ENCODE data around the gene HMG20A.

The HMG20A gene

DNA sequence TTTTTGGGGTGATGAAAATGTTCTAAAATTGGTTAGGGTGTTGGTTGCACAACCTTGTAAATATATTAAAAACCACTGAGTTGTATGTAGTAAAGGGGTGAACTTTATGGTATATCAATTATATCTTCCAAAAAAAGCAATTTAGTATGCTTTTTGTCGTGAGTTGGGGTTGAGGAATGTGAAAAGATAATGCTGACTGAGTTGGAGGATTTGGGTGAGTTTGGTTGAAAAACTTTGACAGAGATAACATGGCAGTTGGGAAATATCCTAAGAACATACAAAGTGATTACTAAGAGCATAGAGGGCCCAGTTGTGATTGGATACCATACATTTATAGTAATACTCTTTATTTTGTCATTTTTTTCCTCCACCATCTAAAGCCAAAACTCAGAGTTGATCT is 33.6 kb downstream of the HMG20A start:
- DNase-seq (ENCODE audit: low read depth): no peak
- H3K4me3 ChIP-seq (ENCODE audit: low read depth, low read length): no peak overlapping the region
- TF ChIP-seq, protein P1, sequence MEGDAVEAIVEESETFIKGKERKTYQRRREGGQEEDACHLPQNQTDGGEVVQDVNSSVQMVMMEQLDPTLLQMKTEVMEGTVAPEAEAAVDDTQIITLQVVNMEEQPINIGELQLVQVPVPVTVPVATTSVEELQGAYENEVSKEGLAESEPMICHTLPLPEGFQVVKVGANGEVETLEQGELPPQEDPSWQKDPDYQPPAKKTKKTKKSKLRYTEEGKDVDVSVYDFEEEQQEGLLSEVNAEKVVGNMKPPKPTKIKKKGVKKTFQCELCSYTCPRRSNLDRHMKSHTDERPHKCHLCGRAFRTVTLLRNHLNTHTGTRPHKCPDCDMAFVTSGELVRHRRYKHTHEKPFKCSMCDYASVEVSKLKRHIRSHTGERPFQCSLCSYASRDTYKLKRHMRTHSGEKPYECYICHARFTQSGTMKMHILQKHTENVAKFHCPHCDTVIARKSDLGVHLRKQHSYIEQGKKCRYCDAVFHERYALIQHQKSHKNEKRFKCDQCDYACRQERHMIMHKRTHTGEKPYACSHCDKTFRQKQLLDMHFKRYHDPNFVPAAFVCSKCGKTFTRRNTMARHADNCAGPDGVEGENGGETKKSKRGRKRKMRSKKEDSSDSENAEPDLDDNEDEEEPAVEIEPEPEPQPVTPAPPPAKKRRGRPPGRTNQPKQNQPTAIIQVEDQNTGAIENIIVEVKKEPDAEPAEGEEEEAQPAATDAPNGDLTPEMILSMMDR (IDR thresholded peaks at IDR 0.05; ENCODE audit: insufficient read depth, low read depth, low read length, missing control alignments): no peak

DNA sequence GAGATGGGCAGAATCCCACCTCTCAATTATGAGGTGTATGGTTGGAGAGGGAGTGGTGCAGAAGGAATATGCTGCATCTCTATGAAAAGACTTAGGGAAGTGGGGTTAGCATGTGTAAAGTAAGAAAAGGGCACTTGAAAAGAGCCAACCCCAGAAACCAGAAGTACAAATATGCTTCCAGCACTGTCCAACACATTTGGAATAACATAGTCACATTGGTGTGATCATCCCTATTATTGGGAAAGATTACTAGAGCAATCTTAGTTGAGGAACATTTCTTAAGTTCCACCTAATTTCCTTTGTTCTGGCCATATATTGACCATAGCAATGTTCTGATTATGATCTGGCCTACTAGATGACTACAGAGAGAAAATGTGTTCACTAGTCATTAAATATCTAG is 34.3 kb downstream of the HMG20A start:
- TF ChIP-seq, protein P1 (IDR thresholded peaks at IDR 0.05; ENCODE audit: insufficient read depth, low read depth, low read length, missing control alignments): no peak
- no peak for DNase-seq (ENCODE audit: low read depth)
- no peak overlapping the region for H3K4me3 ChIP-seq (ENCODE audit: low read depth, low read length)

DNA sequence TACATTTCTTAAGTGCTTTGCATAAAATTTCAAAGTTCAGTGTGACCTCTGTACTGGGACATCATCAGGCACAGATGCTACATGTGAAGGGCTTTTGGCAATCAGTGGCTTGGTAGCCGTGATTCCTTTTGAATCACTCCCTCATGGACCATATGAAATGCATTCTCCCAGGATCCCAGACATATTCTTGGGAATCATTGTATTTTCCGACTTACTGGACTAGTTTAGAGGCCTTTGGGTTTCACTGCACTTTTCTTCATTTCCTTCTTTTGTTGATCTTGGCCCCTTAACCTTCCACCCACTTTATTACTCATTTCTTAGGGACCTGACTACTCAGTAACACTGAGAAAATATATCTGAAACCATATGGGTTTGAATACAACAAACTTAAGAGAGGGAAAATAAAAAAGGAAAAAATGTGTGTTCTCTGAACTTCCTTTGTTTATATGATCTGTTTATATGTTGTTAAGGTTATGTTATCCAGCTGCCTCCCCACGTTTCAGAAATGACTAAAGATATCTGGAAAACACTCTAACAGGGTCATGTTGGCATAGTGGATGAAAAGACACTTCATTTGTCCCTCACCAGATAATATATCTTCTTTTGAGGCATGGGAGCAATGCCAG is 35.1 kb downstream of the HMG20A start:
- TF ChIP-seq, protein P1 (IDR thresholded peaks at IDR 0.05; ENCODE audit: insufficient read depth, low read depth, low read length, missing control alignments): no peak
- peak; percentile 3 for DNase-seq (ENCODE audit: low read depth)
- H3K4me3 ChIP-seq (ENCODE audit: low read depth, low read length): no peak overlapping the region

DNA sequence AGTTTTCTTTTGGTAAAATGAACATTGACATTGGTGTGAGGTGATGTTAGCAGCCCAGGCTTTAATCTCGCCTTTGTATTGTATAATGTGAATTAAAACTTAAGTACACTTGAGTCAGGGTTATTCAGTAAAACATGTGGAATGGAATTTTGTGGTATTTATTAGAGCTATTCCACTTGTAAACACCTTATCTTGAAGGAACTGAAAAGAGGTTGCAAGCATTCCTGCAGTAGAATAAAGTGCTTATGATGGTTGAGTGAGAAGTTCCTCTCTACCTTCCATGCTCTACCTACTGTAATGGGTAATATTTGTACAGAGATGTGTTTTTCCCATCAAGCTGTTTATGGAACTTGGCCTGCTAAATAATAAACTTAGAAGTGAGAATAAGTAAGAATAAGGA is 36.1 kb downstream of the HMG20A start:
- no peak overlapping the region for H3K4me3 ChIP-seq (ENCODE audit: low read depth, low read length)
- DNase-seq (ENCODE audit: low read depth): no peak
- TF ChIP-seq, protein P1 (IDR thresholded peaks at IDR 0.05; ENCODE audit: insufficient read depth, low read depth, low read length, missing control alignments): no peak

DNA sequence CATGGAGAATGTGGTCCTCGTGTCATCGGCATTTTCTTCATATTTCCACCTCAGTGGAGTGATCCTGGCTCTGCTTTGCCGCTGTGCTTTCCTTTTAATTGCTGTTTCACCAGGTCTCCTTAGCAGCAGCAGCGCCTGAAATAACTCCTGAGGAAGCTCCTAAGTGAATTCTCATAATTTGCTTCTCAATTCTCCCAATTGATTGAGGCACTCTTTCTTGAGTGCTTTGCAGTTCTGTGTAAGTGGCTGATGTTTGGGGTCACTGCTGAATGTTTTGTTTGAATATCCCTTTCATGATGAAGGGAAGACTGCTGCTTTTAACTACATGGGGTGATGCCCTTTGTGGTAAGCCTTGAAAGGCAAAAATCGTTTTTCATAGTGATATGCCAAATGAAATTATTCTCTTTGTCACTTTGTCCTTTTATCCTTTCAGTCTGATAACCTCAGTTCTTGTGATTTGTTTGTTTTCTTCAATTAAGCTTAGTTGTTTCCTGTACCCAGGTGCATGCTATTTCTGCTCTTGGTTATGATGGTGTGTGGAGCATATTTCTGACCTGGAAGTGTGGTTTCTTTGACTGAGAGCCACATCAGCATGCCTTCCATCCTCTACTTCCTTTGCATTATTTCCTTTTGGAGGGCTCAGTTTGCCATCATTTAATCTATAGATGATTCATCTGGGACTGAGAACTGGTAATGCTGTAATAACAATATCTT is 36.7 kb downstream of the HMG20A start:
- H3K4me3 ChIP-seq (ENCODE audit: low read depth, low read length): no peak overlapping the region
- DNase-seq (ENCODE audit: low read depth): peak; percentile 31
- TF ChIP-seq, protein P1 (IDR thresholded peaks at IDR 0.05; ENCODE audit: insufficient read depth, low read depth, low read length, missing control alignments): no peak

DNA sequence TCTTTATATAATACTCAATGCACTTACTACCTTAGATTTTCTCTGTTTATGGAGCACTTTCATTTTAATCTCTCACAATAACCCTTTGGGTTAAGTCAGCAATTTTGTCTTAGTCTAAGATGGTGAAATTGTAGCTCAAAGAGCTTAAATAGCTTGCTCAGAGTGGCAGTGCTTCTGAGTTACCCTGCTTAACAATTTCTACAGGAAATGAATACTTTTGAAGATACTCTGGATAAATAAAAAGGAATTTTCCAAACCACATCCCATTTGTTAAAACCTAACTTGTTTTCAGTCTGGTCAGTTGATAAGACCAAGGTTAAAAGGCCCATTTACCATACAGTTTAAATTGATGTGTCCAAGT is 37.2 kb downstream of the HMG20A start:
- DNase-seq (ENCODE audit: low read depth): no peak
- H3K4me3 ChIP-seq (ENCODE audit: low read depth, low read length): no peak overlapping the region
- TF ChIP-seq, protein P1 (IDR thresholded peaks at IDR 0.05; ENCODE audit: insufficient read depth, low read depth, low read length, missing control alignments): no peak

DNA sequence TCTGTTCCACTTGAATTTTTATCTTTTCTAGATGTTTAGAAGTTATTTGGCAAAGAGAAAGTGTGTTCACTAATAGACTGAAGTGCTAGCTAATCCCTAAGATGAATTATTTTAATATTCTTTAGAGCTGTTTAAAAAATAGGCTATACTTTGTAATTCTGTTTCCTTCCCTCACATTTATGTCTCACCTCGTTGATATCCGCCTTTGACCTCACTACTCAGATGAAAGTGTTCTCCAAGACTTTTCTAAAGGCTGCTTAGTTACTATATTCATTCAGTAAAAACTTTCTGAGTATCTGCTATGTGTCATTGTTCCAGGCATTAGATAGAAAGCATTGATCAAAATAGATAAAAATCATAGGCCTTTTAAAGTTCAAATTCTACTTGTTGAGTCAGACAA is 38.3 kb downstream of the HMG20A start:
- DNase-seq (ENCODE audit: low read depth): no peak
- TF ChIP-seq, protein P1 (IDR thresholded peaks at IDR 0.05; ENCODE audit: insufficient read depth, low read depth, low read length, missing control alignments): no peak
- no peak overlapping the region for H3K4me3 ChIP-seq (ENCODE audit: low read depth, low read length)
